Measurements from ENCODE around the gene PKD1L1. TPM values are rescaled to one million over a fixed set of nuclear protein-coding genes. Genes with fewer than 3 reads are reported as not detected.

Gene PKD1L1
- total RNA-seq, 1 experiment from 2014 or later = 0.07 TPM

GRCh38 chr7:47741984-47742383 is 206.3 kb downstream of the PKD1L1 start (continued):
- TF ChIP-seq ZNF263 (CRISPR knock-in tag; IDR thresholded peaks at IDR 0.05; ENCODE audit: low read depth) (no peak), RORB (CRISPR knock-in tag; IDR thresholded peaks at IDR 0.05) (no peak), HMGXB4 (CRISPR knock-in tag; IDR thresholded peaks at IDR 0.05) (no peak), FOXP1 (CRISPR knock-in tag; IDR thresholded peaks at IDR 0.05; ENCODE audit: borderline replicate concordance) (no peak), EMX1 (CRISPR knock-in tag; IDR thresholded peaks at IDR 0.05) (no peak), ATF1 (CRISPR knock-in tag; IDR thresholded peaks at IDR 0.05) (no peak), E2F4 (CRISPR knock-in tag; IDR thresholded peaks at IDR 0.05; ENCODE audit: borderline replicate concordance, low read depth) (no peak), ZNF232 (CRISPR knock-in tag; IDR thresholded peaks at IDR 0.05) (no peak), HMGA2 (CRISPR knock-in tag; IDR thresholded peaks at IDR 0.05) (no peak), NR3C1 (CRISPR knock-in tag; conservative IDR thresholded peaks at IDR 0.05; ENCODE audit: low read depth) (no peak), ZSCAN18 (CRISPR knock-in tag; IDR thresholded peaks at IDR 0.05) (no peak), GRHL2 (CRISPR knock-in tag; IDR thresholded peaks at IDR 0.05; ENCODE audit: insufficient replicate concordance, severe bottlenecking) (no peak)
- TF ChIP-seq, protein P1, sequence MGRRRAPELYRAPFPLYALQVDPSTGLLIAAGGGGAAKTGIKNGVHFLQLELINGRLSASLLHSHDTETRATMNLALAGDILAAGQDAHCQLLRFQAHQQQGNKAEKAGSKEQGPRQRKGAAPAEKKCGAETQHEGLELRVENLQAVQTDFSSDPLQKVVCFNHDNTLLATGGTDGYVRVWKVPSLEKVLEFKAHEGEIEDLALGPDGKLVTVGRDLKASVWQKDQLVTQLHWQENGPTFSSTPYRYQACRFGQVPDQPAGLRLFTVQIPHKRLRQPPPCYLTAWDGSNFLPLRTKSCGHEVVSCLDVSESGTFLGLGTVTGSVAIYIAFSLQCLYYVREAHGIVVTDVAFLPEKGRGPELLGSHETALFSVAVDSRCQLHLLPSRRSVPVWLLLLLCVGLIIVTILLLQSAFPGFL (CRISPR knock-in tag; IDR thresholded peaks at IDR 0.05; ENCODE audit: borderline replicate concordance) = no peak

DNA sequence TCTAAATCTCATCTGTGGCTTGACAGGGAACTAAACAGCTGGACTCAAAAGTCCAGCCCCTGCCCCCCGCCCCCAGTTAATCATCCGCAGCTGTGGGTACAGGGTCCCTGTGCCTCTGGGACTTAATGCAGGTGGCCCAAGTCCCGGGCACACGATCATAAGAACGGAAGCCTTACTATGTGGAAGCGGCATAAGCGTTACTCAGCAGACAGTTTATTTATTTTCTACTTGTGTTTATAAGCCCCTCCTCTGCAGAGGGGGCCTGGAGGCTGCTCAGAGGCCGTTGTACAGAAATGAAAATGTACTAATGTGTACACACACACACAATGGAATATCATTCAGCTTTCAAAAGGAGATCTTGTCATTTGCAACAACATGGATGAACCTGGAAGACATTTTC is 208.4 kb downstream of the PKD1L1 start:
- Mint-ChIP-seq H3K9me3 (0 out of 2 replicates have a peak, but pooled peaks cover 3% of the 10 kb centered on the region), H3K27me3 (ENCODE audit: low read depth) (no peaks in the 10 kb centered on the region; the same call in 1 of the 2 replicates), H3K27ac (no peak overlapping the region), H3K4me1 (peaks cover 30% of the 10 kb centered on the region), H3K36me3 (no peaks in the 10 kb centered on the region), H3K4me3 (no peak overlapping the region)
- no peak for ATAC-seq
- POLR2A ChIA-PET = no interaction called here
- CTCF ChIA-PET = no interaction called here
- DNase-seq (ENCODE audit: low spot score) = no peak
- TF ChIP-seq, protein P2, sequence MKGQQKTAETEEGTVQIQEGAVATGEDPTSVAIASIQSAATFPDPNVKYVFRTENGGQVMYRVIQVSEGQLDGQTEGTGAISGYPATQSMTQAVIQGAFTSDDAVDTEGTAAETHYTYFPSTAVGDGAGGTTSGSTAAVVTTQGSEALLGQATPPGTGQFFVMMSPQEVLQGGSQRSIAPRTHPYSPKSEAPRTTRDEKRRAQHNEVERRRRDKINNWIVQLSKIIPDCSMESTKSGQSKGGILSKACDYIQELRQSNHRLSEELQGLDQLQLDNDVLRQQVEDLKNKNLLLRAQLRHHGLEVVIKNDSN (CRISPR knock-in tag; IDR thresholded peaks at IDR 0.05) = no peak
- TF ChIP-seq FOXP4 (CRISPR knock-in tag; IDR thresholded peaks at IDR 0.05) (no peak), ZBTB43 (CRISPR knock-in tag; IDR thresholded peaks at IDR 0.05) (no peak), ZNF396 (CRISPR knock-in tag; IDR thresholded peaks at IDR 0.05; ENCODE audit: borderline replicate concordance) (no peak), ZNF532 (CRISPR knock-in tag; IDR thresholded peaks at IDR 0.05; ENCODE audit: borderline replicate concordance) (no peak), GTF2I (CRISPR knock-in tag; conservative IDR thresholded peaks at IDR 0.05) (no peak)
- TF ChIP-seq, protein P3, sequence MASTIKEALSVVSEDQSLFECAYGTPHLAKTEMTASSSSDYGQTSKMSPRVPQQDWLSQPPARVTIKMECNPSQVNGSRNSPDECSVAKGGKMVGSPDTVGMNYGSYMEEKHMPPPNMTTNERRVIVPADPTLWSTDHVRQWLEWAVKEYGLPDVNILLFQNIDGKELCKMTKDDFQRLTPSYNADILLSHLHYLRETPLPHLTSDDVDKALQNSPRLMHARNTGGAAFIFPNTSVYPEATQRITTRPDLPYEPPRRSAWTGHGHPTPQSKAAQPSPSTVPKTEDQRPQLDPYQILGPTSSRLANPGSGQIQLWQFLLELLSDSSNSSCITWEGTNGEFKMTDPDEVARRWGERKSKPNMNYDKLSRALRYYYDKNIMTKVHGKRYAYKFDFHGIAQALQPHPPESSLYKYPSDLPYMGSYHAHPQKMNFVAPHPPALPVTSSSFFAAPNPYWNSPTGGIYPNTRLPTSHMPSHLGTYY (CRISPR knock-in tag; IDR thresholded peaks at IDR 0.05) = no peak
